ENCODE data around the gene RUBCN. TPM values are rescaled to one million over a fixed set of nuclear protein-coding genes. Genes with fewer than 3 reads are reported as not detected.

The RUBCN gene
- total RNA-seq (10 to 100 TPM; 17.7 to 21.1 (median 19.7) TPM), polyA plus RNA-seq (13.4 TPM)
- long read RNA-seq, donor 1, partial matches to known transcripts = 4 of 11 reads
- long read RNA-seq, donor 1, other reads (novel, unspliced or antisense) = 6 of 11 reads
- long read RNA-seq, donor 2, partial matches to known transcripts = 0 of 4 reads
- long read RNA-seq, donor 2, other reads (novel, unspliced or antisense) = 2 of 4 reads
- long read RNA-seq, donor 3, partial matches to known transcripts = 2 of 11 reads
- long read RNA-seq, donor 3, other reads (novel, unspliced or antisense) = 7 of 11 reads
- long read RNA-seq, donor 4, partial matches to known transcripts = 0 of 4 reads
- long read RNA-seq, donor 4, other reads (novel, unspliced or antisense) = 2 of 4 reads

GRCh38 chr3:197736491-197737318, at the start of gene RUBCN:
Gene RUBCN, minus strand, starts transcription at chr3:197736904. Its CDS starts 185 bp downstream, at chr3:197736719.
- ATAC-seq (peak; percentile 100), DNase-seq (peak; percentile 96 to 98 (median 98))
- intact Hi-C loops (cut with DNase I) = no loop called here
- Histone ChIP-seq H3K4me1 (ENCODE audit: control insufficient read depth, insufficient read depth, low read length) (peaks cover 2% of the 10 kb centered on the region), H3K4me3 (ENCODE audit: low read length) (peak within 1 kb of the TSS; percentile 85), H3K27me3 (ENCODE audit: control insufficient read depth, insufficient read depth) (no peaks in the 10 kb centered on the region), H3K9me3 (ENCODE audit: control insufficient read depth, low read length) (no peaks in the 10 kb centered on the region), H3K27ac (ENCODE audit: low read length) (peak within 1 kb of the TSS; percentile 80)
- under 1% methylated on average over 92 of the region's 92 CpGs for WGBS

GRCh38 chr3:197784019-197784585, 47.4 kb upstream of the RUBCN start:
- H3K4me1 ChIP-seq (ENCODE audit: control insufficient read depth, insufficient read depth, low read length) = no peaks in the 10 kb centered on the region
- DNase-seq = no peak
- no peak overlapping the region for H3K4me3 ChIP-seq (ENCODE audit: low read length)
- ATAC-seq = no peak
- no peaks in the 10 kb centered on the region for H3K27me3 ChIP-seq (ENCODE audit: control insufficient read depth, insufficient read depth)
- WGBS = 96% methylated on average over 7 of the region's 7 CpGs
- H3K27ac ChIP-seq (ENCODE audit: low read length) = no peak overlapping the region
- intact Hi-C loops (cut with DNase I) = no loop called here
- H3K9me3 ChIP-seq (ENCODE audit: control insufficient read depth, low read length) = no peaks in the 10 kb centered on the region

GRCh38 chr3:197782230-197782629, 45.5 kb upstream of the RUBCN start:
- no peak overlapping the region for H3K27ac ChIP-seq (ENCODE audit: low read length)
- no peaks in the 10 kb centered on the region for H3K27me3 ChIP-seq (ENCODE audit: control insufficient read depth, insufficient read depth)
- H3K4me3 ChIP-seq (ENCODE audit: low read length) = no peak overlapping the region
- H3K9me3 ChIP-seq (ENCODE audit: control insufficient read depth, low read length) = no peaks in the 10 kb centered on the region
- H3K4me1 ChIP-seq (ENCODE audit: control insufficient read depth, insufficient read depth, low read length) = no peaks in the 10 kb centered on the region
- DNase-seq (no peak), ATAC-seq (no peak)
- intact Hi-C loops (cut with DNase I) = no loop called here
- 75% methylated on average over 4 of the region's 4 CpGs for WGBS

GRCh38 chr3:197775317-197775716, 38.6 kb upstream of the RUBCN start:
- Histone ChIP-seq H3K27me3 (ENCODE audit: control insufficient read depth, insufficient read depth) (no peaks in the 10 kb centered on the region), H3K27ac (ENCODE audit: low read length) (no peak overlapping the region), H3K4me3 (ENCODE audit: low read length) (no peak overlapping the region), H3K9me3 (ENCODE audit: control insufficient read depth, low read length) (no peaks in the 10 kb centered on the region), H3K4me1 (ENCODE audit: control insufficient read depth, insufficient read depth, low read length) (no peaks in the 10 kb centered on the region)
- intact Hi-C loops (cut with DNase I) = no loop called here
- WGBS = 59% methylated on average over 7 of the region's 7 CpGs
- ATAC-seq (peak in 1 of 2 donors; percentile 57), DNase-seq (no peak)

GRCh38 chr3:197761784-197762183, 25.1 kb upstream of the RUBCN start:
- Histone ChIP-seq H3K27ac (ENCODE audit: low read length) (no peak overlapping the region), H3K4me3 (ENCODE audit: low read length) (no peak overlapping the region), H3K27me3 (ENCODE audit: control insufficient read depth, insufficient read depth) (no peaks in the 10 kb centered on the region), H3K4me1 (ENCODE audit: control insufficient read depth, insufficient read depth, low read length) (no peaks in the 10 kb centered on the region), H3K9me3 (ENCODE audit: control insufficient read depth, low read length) (no peaks in the 10 kb centered on the region)
- DNase-seq (no peak), ATAC-seq (no peak)
- intact Hi-C loops (cut with DNase I) = no loop called here

- WGBS = 83% methylated on average over 4 of the region's 4 CpGs
- no peak overlapping the region for H3K4me3 ChIP-seq (ENCODE audit: low read length)
- intact Hi-C loops (cut with DNase I) = no loop called here
Measured at GRCh38 chr3:197758512-197758911, 21.8 kb upstream of the RUBCN start.

GRCh38 chr3:197756704-197757103, 20.0 kb upstream of the RUBCN start:
- DNase-seq = no peak
- Histone ChIP-seq H3K27ac (ENCODE audit: low read length) (no peak overlapping the region), H3K27me3 (ENCODE audit: control insufficient read depth, insufficient read depth) (no peaks in the 10 kb centered on the region), H3K4me1 (ENCODE audit: control insufficient read depth, insufficient read depth, low read length) (peaks cover 3% of the 10 kb centered on the region), H3K4me3 (ENCODE audit: low read length) (peak overlapping the region; percentile 5), H3K9me3 (ENCODE audit: control insufficient read depth, low read length) (no peaks in the 10 kb centered on the region)
- WGBS = 84% methylated on average over 3 of the region's 3 CpGs
- ATAC-seq = no peak
- intact Hi-C loops (cut with DNase I) = no loop called here

More at GRCh38 chr3:197758512-197758911, 21.8 kb upstream of the RUBCN start:
- no peak for DNase-seq
- H3K4me1 ChIP-seq (ENCODE audit: control insufficient read depth, insufficient read depth, low read length) = peaks cover 3% of the 10 kb centered on the region
- H3K27me3 ChIP-seq (ENCODE audit: control insufficient read depth, insufficient read depth) = no peaks in the 10 kb centered on the region
- ATAC-seq = peak in 1 of 2 donors; percentile 50
- no peaks in the 10 kb centered on the region for H3K9me3 ChIP-seq (ENCODE audit: control insufficient read depth, low read length)
- H3K27ac ChIP-seq (ENCODE audit: low read length) = no peak overlapping the region

GRCh38 chr3:197753263-197753662, 16.6 kb upstream of the RUBCN start:
- Histone ChIP-seq H3K27ac (ENCODE audit: low read length) (no peak overlapping the region), H3K27me3 (ENCODE audit: control insufficient read depth, insufficient read depth) (no peaks in the 10 kb centered on the region), H3K4me1 (ENCODE audit: control insufficient read depth, insufficient read depth, low read length) (peaks cover 3% of the 10 kb centered on the region), H3K9me3 (ENCODE audit: control insufficient read depth, low read length) (no peaks in the 10 kb centered on the region), H3K4me3 (ENCODE audit: low read length) (no peak overlapping the region)
- intact Hi-C loops (cut with DNase I) = no loop called here
- WGBS = 91% methylated on average over 3 of the region's 3 CpGs
- ATAC-seq (no peak), DNase-seq (no peak)

GRCh38 chr3:197752107-197752506, 15.4 kb upstream of the RUBCN start:
- peaks cover 3% of the 10 kb centered on the region for H3K4me1 ChIP-seq (ENCODE audit: control insufficient read depth, insufficient read depth, low read length)
- DNase-seq = no peak
- H3K4me3 ChIP-seq (ENCODE audit: low read length) = no peak overlapping the region
- whole genome bisulfite sequencing = 81% methylated on average over 5 of the region's 5 CpGs
- intact Hi-C loops (cut with DNase I) = no loop called here
- peak overlapping the region; percentile 23 for H3K27ac ChIP-seq (ENCODE audit: low read length)
- ATAC-seq = no peak
- no peaks in the 10 kb centered on the region for H3K27me3 ChIP-seq (ENCODE audit: control insufficient read depth, insufficient read depth)
- H3K9me3 ChIP-seq (ENCODE audit: control insufficient read depth, low read length) = no peaks in the 10 kb centered on the region

- Histone ChIP-seq H3K4me3 (ENCODE audit: low read length) (peak overlapping the region; percentile 82), H3K4me1 (ENCODE audit: control insufficient read depth, insufficient read depth, low read length) (peaks cover 7% of the 10 kb centered on the region), H3K27ac (ENCODE audit: low read length) (peak overlapping the region; percentile 95), H3K9me3 (ENCODE audit: control insufficient read depth, low read length) (no peaks in the 10 kb centered on the region), H3K27me3 (ENCODE audit: control insufficient read depth, insufficient read depth) (no peaks in the 10 kb centered on the region)
- intact Hi-C loops (cut with DNase I) = no loop called here
- ATAC-seq (peak; percentile 2 to 31), DNase-seq (peak; percentile 75 to 86 (median 82))
- 4% methylated on average over 36 of the region's 36 CpGs for WGBS
Measured at GRCh38 chr3:197750858-197751737, 14.4 kb upstream of the RUBCN start.
